ENCODE data around the gene PIGR. TPM values are rescaled to one million over a fixed set of nuclear protein-coding genes. Genes with fewer than 3 reads are reported as not detected.

The PIGR gene
- total and polyA plus RNA-seq, 2 of the 8 experiments (the other 6 are each of a cell fraction or from before 2014, with no cell fraction given) = not detected

GRCh38 chr1:206962272-206962671, 16.0 kb upstream of the PIGR start (continued):
- TF ChIP-seq USF2 (IDR thresholded peaks at IDR 0.05; ENCODE audit: low read length) (no peak), SUZ12 (IDR thresholded peaks at IDR 0.05; ENCODE audit: low read length) (no peak), CEBPB (IDR thresholded peaks at IDR 0.05; ENCODE audit: low read depth, low read length) (no peak), KDM5A (IDR thresholded peaks at IDR 0.05; ENCODE audit: low read length) (no peak), CREB1 (IDR thresholded peaks at IDR 0.05) (no peak)
